Tibial artery (tissue), 4 donors: ENCODE results near the gene KRT74.

Experiments used
- DNase-seq, 2 donors: peaks; one replicate each; pipeline ENCODE4 v3.0.0-alpha.2; 2019
- H3K27ac ChIP-seq, 2 donors: fragments of 200-600 bp; sonication (generic) in 1 of 2; 1 replicate in 1 of 2; 2 replicates in 1 of 2; pipeline ENCODE4 v1.5.1; 2018 to 2019; ENCODE audit warnings: mild to moderate bottlenecking in 1 of 2
- H3K27me3 ChIP-seq, 2 donors: fragments of 200-600 bp; sonication (generic) in 1 of 2; one replicate each; pipeline versions ENCODE4 v1.5.1 to v1.6.0; 2016 to 2019
- H3K36me3 ChIP-seq, 3 donors: fragments of 200-600 bp; sonication (generic) in 2 of 3; one replicate each; pipeline ENCODE4 v1.5.1; 2016 to 2019; ENCODE audit warnings: mild to moderate bottlenecking in 2 of 3
- H3K4me1 ChIP-seq, 4 donors: fragments of 200-600 bp; sonication (generic) in 2 of 4; 1 replicate in 3 of 4; 2 replicates in 1 of 4; pipeline ENCODE4 v1.5.1; 2016 to 2019
- H3K4me3 ChIP-seq, 2 donors: fragments of 200-600 bp; sonication (generic) in 1 of 2; 1 replicate in 1 of 2; 2 replicates in 1 of 2; pipeline ENCODE4 v1.5.1; 2018 to 2019; ENCODE audit warnings: mild to moderate bottlenecking in 2 of 2
- H3K9me3 ChIP-seq, 3 donors: fragments of 200-600 bp; sonication (generic) in 1 of 3; one replicate each; pipeline ENCODE4 v1.5.1; 2016 to 2019
- intact Hi-C: fragments of 100-400 bp; cut with DNase I; formaldehyde crosslinking; loops from one replicate; pipeline ENCODE4 v1.15.0; 2023; ENCODE audit warnings: low total_unique reads
- TF ChIP-seq, protein P1 (sequence below), 2 experiments: fragments of 200-600 bp in 1 of 2; fragments of 450-650 bp in 1 of 2; IDR thresholded peaks; one replicate each; pipeline ENCODE4 v1.5.1; 2017 to 2019; ENCODE audit warnings: antibody characterized with exemption in 2 of 2, mild to moderate bottlenecking in 1 of 2, moderate library complexity in 1 of 2

Gene KRT74

DNA sequence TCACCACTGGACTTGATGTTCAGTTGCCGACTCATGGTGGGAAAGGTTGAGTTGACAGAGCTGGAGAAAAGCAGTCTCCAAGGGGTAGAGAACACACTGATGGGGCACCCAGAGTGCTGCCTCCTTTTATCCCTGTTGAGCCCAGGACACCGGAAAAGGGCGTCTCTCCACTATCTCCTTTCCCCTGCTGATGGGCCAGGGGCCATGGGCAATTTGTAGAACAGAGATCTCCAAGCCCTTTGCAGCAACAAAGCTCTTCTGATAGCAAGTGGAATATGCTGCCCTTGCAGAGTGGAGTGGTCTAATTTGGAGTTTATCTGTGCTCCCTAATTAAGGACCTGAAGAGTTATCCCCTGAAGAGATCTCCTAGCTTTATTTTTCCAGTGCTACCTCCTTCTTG, at the start of gene KRT74:
TSS of gene KRT74 (minus strand) at position 101 of the 400 bp plus-strand sequence. CDS start at position 35, 66 bp downstream.
- no peaks in the 10 kb centered on the region for H3K9me3 ChIP-seq
- H3K36me3 ChIP-seq, result no peaks in the 10 kb centered on the region
- no peak within 1 kb of the TSS for H3K4me3 ChIP-seq
- intact Hi-C loops, result loop anchor here (10.0 kb wide), 1 partner anchor 401 kb away; no protein-coding TSS in a partner anchor
- no peak for DNase-seq
- peaks cover 0 to 23% of the 10 kb centered on the region in 2 donors for H3K27me3 ChIP-seq
- H3K4me1 ChIP-seq, result no peaks in the 10 kb centered on the region
- TF ChIP-seq, protein P1, sequence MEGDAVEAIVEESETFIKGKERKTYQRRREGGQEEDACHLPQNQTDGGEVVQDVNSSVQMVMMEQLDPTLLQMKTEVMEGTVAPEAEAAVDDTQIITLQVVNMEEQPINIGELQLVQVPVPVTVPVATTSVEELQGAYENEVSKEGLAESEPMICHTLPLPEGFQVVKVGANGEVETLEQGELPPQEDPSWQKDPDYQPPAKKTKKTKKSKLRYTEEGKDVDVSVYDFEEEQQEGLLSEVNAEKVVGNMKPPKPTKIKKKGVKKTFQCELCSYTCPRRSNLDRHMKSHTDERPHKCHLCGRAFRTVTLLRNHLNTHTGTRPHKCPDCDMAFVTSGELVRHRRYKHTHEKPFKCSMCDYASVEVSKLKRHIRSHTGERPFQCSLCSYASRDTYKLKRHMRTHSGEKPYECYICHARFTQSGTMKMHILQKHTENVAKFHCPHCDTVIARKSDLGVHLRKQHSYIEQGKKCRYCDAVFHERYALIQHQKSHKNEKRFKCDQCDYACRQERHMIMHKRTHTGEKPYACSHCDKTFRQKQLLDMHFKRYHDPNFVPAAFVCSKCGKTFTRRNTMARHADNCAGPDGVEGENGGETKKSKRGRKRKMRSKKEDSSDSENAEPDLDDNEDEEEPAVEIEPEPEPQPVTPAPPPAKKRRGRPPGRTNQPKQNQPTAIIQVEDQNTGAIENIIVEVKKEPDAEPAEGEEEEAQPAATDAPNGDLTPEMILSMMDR (IDR thresholded peaks at IDR 0.05), result no peak
- H3K27ac ChIP-seq, result no peak within 1 kb of the TSS

DNA sequence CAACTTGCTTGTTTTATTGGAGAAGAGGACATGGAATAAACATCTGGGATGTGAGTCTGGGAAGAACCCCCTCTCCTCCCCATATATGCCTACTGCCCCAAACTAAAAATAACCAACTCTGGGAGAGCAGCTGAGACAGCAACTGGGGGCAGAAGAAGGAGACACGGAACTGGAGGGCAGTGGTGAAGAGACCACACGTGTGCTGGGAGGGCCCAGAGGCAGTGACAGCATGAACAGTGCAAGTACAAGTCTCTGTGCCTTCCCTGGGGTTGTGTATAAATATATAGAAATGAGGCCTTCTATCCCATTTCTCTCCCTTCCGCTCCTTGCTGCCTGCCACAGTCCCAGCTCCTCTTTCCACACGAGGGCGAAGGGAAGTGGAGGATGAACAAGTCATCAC, 48.7 kb upstream of the KRT74 start:
- TF ChIP-seq, protein P1 (IDR thresholded peaks at IDR 0.05), result no peak
- no peaks in the 10 kb centered on the region for H3K4me1 ChIP-seq
- no peak for DNase-seq

DNA sequence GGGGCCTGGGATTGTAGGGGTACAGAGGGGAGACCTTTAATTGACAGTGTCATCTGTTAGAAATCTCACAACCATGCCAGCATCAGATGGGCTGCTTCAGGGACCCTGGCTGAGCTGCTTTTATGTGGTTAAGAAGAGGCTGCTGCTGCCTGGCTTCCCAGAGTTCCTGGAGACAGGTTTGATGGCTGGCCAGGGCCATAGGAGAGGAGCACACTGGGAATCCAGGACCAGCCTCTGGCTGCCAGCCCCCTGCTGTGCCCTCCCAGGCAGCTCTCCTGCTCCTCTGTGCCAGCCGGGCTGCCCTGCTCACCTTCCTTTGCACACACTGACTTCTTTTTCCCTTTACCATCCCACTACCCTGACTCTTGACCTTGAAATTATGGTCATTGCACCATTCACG, 45.2 kb upstream of the KRT74 start:
- DNase-seq, result no peak
- TF ChIP-seq, protein P1 (IDR thresholded peaks at IDR 0.05), result no peak
- Histone ChIP-seq H3K27me3 (peaks cover 0 to 20% of the 10 kb centered on the region in 2 donors), H3K27ac (no peak overlapping the region), H3K4me3 (no peak overlapping the region), H3K36me3 (no peaks in the 10 kb centered on the region), H3K9me3 (no peaks in the 10 kb centered on the region), H3K4me1 (no peaks in the 10 kb centered on the region)
- intact Hi-C loops, result loop anchor here (10.0 kb wide), 1 partner anchor 226 kb away; the partner anchor contains the start of gene KRT78

More for the DNA sequence above, 48.7 kb upstream of the KRT74 start:
- peaks cover 0 to 10% of the 10 kb centered on the region in 2 donors for H3K27me3 ChIP-seq
- peaks cover 0 to 4% (median 0%) of the 10 kb centered on the region in 3 donors for H3K9me3 ChIP-seq
- intact Hi-C loops, result no loop called here
- H3K4me3 ChIP-seq, result no peak overlapping the region
- H3K27ac ChIP-seq, result no peak overlapping the region
- H3K36me3 ChIP-seq, result no peaks in the 10 kb centered on the region

DNA sequence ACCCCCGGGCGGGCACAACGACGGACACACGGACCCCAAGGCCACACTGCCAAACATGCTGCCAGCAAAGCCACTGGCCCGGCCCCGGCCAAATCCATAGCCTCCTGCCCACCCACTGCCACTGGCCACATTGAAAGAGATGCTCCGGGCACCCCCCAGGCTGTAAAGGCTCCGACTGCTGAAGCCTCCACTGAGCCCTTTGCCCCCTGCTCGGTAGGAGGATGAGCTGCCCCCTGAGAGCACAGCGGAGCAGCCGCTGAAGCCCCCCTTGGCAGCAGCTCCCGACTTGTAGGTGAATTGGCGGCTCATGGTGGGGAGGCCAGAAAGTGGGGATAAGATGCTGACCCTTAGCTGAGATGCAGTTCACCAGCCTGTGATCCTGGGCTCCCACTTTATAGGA, 44.6 kb upstream of the KRT74 start, which contains the start of gene KRT73:
TSS of gene KRT73 (minus strand) at position 344 of the 400 bp plus-strand sequence. CDS start at position 309, 35 bp downstream.
- Histone ChIP-seq H3K36me3 (no peaks in the 10 kb centered on the region), H3K27me3 (peaks cover 0 to 24% of the 10 kb centered on the region in 2 donors)

DNA sequence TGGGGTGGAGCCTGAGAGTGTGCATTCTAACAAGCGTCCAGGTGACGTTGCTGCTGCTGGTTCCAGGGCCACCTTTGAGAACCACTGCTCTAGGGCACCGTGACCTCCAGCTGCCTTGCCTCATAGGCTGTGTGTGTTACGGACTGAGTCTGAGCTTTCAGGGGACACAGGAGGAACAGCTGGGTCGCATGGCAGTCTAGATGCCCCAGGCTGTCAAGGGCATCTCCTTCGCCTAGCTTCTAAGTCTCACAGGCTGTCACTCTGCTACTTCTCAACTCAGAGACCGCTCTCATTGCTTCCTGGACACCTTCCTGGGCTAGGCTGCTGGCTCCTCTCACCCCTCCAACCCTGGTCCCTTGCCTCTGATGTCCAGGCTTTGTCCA, 43.8 kb upstream of the KRT74 start:
- Histone ChIP-seq H3K27me3 (peaks cover 0 to 27% of the 10 kb centered on the region in 2 donors), H3K4me1 (no peaks in the 10 kb centered on the region), H3K36me3 (no peaks in the 10 kb centered on the region), H3K9me3 (no peaks in the 10 kb centered on the region), H3K27ac (no peak overlapping the region), H3K4me3 (no peak overlapping the region)
- no peak for DNase-seq
- intact Hi-C loops, result loop anchor here (10.0 kb wide), 1 partner anchor 227 kb away; the partner anchor contains the start of gene KRT78
- TF ChIP-seq, protein P1 (IDR thresholded peaks at IDR 0.05), result no peak

More for the DNA sequence above, 44.6 kb upstream of the KRT74 start, which contains the start of gene KRT73:
- Histone ChIP-seq H3K9me3 (no peaks in the 10 kb centered on the region), H3K4me1 (no peaks in the 10 kb centered on the region), H3K27ac (no peak within 1 kb of the TSS), H3K4me3 (no peak within 1 kb of the TSS)
- TF ChIP-seq, protein P1 (IDR thresholded peaks at IDR 0.05), result no peak
- intact Hi-C loops, result loop anchor here (10.0 kb wide), 1 partner anchor 227 kb away; the partner anchor contains the start of gene KRT78
- DNase-seq, result no peak
